ENCODE results near the gene VPS13A. TPM values are rescaled to one million over a fixed set of nuclear protein-coding genes. Genes with fewer than 3 reads are reported as not detected.
"Not testable (repeated sequence)": the region's sequence is repeated elsewhere in the genome, so short reads cannot be mapped to it uniquely, and the experiment has no call there.

Gene VPS13A
- total and polyA plus RNA-seq, 10 of the 15 experiments (the other 5 are each of a cell fraction or from before 2014, with no cell fraction given): 10.0 to 35.2 (median 21.1) TPM

DNA sequence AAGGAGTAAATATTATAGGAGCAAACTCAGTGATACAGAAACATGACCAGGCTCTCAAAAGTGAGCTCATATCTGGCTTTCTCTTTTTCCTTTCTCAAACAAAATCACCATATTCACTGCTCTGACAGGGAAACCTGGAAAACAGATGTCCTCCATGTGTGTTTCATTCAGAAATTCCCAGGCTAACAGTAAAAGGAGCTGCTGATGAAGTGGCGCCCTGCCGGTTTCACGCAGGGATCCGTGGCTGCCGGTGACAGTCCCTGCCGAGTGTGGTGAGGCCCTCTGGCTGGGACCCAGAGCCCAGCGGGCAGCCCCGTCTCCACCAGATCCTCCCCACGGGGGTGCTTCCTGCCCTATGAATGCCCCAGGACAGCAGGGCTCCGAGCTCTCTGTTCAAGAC lies 262.7 kb downstream of the VPS13A start (continued):
- TF ChIP-seq, protein P1, sequence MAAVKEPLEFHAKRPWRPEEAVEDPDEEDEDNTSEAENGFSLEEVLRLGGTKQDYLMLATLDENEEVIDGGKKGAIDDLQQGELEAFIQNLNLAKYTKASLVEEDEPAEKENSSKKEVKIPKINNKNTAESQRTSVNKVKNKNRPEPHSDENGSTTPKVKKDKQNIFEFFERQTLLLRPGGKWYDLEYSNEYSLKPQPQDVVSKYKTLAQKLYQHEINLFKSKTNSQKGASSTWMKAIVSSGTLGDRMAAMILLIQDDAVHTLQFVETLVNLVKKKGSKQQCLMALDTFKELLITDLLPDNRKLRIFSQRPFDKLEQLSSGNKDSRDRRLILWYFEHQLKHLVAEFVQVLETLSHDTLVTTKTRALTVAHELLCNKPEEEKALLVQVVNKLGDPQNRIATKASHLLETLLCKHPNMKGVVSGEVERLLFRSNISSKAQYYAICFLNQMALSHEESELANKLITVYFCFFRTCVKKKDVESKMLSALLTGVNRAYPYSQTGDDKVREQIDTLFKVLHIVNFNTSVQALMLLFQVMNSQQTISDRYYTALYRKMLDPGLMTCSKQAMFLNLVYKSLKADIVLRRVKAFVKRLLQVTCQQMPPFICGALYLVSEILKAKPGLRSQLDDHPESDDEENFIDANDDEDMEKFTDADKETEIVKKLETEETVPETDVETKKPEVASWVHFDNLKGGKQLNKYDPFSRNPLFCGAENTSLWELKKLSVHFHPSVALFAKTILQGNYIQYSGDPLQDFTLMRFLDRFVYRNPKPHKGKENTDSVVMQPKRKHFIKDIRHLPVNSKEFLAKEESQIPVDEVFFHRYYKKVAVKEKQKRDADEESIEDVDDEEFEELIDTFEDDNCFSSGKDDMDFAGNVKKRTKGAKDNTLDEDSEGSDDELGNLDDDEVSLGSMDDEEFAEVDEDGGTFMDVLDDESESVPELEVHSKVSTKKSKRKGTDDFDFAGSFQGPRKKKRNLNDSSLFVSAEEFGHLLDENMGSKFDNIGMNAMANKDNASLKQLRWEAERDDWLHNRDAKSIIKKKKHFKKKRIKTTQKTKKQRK (IDR thresholded peaks at IDR 0.05; ENCODE audit: low read depth, low read length): no peak
- TF ChIP-seq SMAD1 (IDR thresholded peaks at IDR 0.05; ENCODE audit: low read depth, partially characterized antibody) (no peak), SPI1 (IDR thresholded peaks at IDR 0.05; ENCODE audit: borderline replicate concordance, insufficient read depth, low read depth, low read length) (no peak), PKNOX1 (IDR thresholded peaks at IDR 0.05) (no peak)

GRCh38 chr9:77441124-77441523 lies 263.8 kb downstream of the VPS13A start:
- ChIA-PET CTCF (interaction anchor here (1.3 to 7.8 kb wide), 3 partner anchors 8 to 15 kb away, joined by 5 to 76 read pairs (median 21); no protein-coding TSS in a partner anchor), SMC1A (ENCODE audit: uncharacterized antibody, unreplicated experiment) (interaction anchor here (1.9 kb wide), 1 partner anchor 274 kb away, joined by 6 read pairs; no protein-coding TSS in a partner anchor)
- H3K4me1 ChIP-seq (ENCODE audit: control insufficient read depth, insufficient read depth, low read length); intact Hi-C loops (cut with micrococcal nuclease; ENCODE audit: unreplicated experiment); FAIRE-seq; H3K79me2 ChIP-seq (ENCODE audit: control insufficient read depth, insufficient read depth, low read length); H3K4me2 ChIP-seq (ENCODE audit: control insufficient read depth, insufficient read depth); ATAC-seq; H4K20me1 ChIP-seq (ENCODE audit: control insufficient read depth, insufficient read depth); in situ Hi-C loops (cut with MboI); H3K9me3 ChIP-seq (replicated peaks; ENCODE audit: control insufficient read depth, insufficient read depth, low read length); H3K4me3 ChIP-seq; RAD21 ChIA-PET (ENCODE audit: unreplicated experiment); H3K27me3 ChIP-seq (replicated peaks in 1 of 2; ENCODE audit: control insufficient read depth in 2 of 2, insufficient read depth in 2 of 2, low read length in 1 of 2); H2AFZ ChIP-seq (ENCODE audit: control insufficient read depth, low read depth, low read length); H3K9ac ChIP-seq (ENCODE audit: control insufficient read depth, insufficient read depth, low read length); H3K36me3 ChIP-seq (ENCODE audit: control insufficient read depth in 2 of 2, insufficient read depth in 2 of 2, low read length in 1 of 2); H3K27ac ChIP-seq (ENCODE audit: control insufficient read depth, insufficient read depth); DNase-seq (ENCODE audit: low read depth, low spot score); BruUV-seq (replicated peaks); POLR2A ChIA-PET: not testable (repeated sequence)
- WGBS (ENCODE audit: insufficient coverage, insufficient replicate concordance, low lambda C conversion rate, missing lambda C conversion rate): 11% methylated on average over 6 of the region's 7 CpGs
